NCI-H1694 (cell line): ENCODE measurements around the gene RINT1.

ENCODE experiments used
- DNase-seq: peaks from one replicate; lab custom pipeline; 2025; lab: John Stamatoyannopoulos, UW

Gene RINT1

GRCh38 chr7:105599551-105599950 lies 67.5 kb downstream of the RINT1 start:
- DNase-seq, result no peak

GRCh38 chr7:105600720-105601550 lies 68.9 kb downstream of the RINT1 start:
- DNase-seq, result no peak

GRCh38 chr7:105602325-105603305 lies 70.6 kb downstream of the RINT1 start:
- no peak for DNase-seq

GRCh38 chr7:105610165-105610930 lies 78.3 kb downstream of the RINT1 start:
- no peak for DNase-seq

GRCh38 chr7:105611856-105612775 lies 80.1 kb downstream of the RINT1 start:
- DNase-seq, result no peak

GRCh38 chr7:105612806-105613205 lies 80.8 kb downstream of the RINT1 start:
- no peak for DNase-seq

- DNase-seq, result no peak
Observed at GRCh38 chr7:105613611-105614330, 81.8 kb downstream of the RINT1 start.

GRCh38 chr7:105614341-105614840 lies 82.4 kb downstream of the RINT1 start:
- no peak for DNase-seq
